WI38 (cell line): ENCODE results near the gene AP3B2.

ENCODE experiments used
- H3K4me3 ChIP-seq: 2 replicates; pipeline ENCODE4 v1.5.1; 2011; ENCODE audit warnings: low read depth, mild to moderate bottlenecking, control low read depth, low read length
- TF ChIP-seq, protein P1 (sequence below): IDR thresholded peaks from 2 replicates; pipeline ENCODE4 v1.5.1; 2012; ENCODE audit warnings: low read depth, mild to moderate bottlenecking, control low read depth, low read length

The AP3B2 gene

DNA sequence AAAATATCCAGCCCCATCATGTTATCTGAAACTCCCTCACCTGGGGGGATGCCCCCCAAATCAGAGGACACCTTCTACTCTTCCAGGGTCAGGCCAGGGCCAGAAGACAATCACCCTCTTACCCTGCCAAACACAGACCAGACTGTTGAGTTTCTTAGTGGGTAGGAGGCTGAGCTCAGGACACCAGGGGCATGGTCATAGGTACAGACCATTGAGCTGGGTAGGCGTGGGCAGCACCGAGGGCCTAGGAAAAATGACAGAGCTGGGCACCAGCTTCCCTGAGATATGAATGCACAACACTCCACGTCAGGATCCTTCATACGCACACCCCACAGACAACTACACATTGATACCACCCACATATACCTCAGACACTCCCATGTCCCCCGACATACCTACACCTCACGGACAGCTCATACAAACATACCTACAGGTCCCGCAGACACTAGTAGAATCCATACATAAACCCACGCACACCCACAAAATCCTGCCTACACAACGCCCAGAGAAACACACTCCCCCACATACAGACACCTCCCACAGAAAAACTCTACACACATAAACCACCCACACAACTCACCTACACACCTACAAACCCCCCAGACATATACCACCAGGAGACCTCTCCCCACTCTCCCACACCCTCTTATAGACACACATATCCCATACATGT is 11.8 kb downstream of the AP3B2 start:
- no peak overlapping the region for H3K4me3 ChIP-seq
- TF ChIP-seq, protein P1, sequence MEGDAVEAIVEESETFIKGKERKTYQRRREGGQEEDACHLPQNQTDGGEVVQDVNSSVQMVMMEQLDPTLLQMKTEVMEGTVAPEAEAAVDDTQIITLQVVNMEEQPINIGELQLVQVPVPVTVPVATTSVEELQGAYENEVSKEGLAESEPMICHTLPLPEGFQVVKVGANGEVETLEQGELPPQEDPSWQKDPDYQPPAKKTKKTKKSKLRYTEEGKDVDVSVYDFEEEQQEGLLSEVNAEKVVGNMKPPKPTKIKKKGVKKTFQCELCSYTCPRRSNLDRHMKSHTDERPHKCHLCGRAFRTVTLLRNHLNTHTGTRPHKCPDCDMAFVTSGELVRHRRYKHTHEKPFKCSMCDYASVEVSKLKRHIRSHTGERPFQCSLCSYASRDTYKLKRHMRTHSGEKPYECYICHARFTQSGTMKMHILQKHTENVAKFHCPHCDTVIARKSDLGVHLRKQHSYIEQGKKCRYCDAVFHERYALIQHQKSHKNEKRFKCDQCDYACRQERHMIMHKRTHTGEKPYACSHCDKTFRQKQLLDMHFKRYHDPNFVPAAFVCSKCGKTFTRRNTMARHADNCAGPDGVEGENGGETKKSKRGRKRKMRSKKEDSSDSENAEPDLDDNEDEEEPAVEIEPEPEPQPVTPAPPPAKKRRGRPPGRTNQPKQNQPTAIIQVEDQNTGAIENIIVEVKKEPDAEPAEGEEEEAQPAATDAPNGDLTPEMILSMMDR, result no peak

DNA sequence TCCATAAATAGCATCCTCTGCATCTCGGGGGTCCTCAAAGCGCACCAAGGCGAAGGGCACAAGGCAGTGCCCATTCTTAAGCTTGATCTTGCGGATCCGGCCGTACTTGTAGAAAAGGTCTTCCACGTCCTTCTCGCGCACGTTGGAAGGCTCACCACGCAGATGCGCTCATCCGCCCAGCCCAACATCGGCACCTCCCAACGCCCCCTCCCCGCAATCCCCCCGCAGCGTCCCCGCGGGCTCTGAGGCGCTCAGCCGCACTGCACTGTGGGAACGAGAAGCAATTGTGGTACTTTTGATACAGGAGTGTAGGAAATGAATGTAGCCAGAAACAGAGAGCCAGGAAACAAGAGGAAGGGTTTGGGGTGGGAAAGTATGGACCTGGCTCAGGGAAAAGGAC is 17.5 kb downstream of the AP3B2 start:
- no peak overlapping the region for H3K4me3 ChIP-seq
- TF ChIP-seq, protein P1, result no peak

DNA sequence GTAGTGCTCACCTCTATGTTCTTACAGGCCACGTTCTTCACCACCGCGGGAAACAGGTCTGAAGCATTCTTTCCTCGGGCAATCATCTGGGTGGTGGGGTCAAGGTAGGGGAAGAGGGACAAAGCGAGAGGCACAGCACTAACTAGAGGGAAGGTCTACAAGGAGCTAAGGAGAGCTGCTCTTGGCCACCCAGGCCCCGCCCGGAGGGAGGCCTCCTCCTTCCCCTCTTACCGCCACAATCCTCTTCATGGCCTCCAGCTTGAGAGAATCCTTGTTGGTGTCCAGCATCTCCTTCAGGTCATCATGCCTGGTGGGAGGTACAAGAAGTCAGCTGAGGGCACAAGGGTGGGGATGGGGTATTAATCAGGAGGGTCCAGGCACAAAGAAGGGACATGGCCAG is 20.5 kb downstream of the AP3B2 start:
- no peak overlapping the region for H3K4me3 ChIP-seq
- TF ChIP-seq, protein P1, result no peak

DNA sequence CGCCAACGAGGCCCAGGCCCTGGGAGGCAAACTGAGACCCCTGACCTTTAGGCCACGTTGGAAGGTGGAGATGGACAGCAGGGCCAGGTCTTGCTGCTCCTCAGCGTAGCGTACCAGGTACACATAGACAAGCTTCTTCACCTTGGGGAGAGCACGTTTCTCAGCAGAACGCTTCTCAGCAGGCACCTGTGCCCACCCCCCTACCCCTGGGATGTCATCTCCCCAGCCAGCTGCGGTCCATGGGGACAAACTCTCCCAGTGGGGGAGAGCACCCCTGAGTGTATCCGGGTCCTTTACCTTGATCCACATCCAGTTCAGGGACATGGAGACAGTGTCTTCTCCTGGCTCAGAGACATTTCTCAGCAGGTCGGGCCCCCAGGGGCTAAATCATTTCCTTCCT is 21.0 kb downstream of the AP3B2 start:
- TF ChIP-seq, protein P1, result no peak
- H3K4me3 ChIP-seq, result no peak overlapping the region

- TF ChIP-seq, protein P1, result no peak
Measured at GRCh38 chr15:82681371-82681770, 28.3 kb downstream of the AP3B2 start.

DNA sequence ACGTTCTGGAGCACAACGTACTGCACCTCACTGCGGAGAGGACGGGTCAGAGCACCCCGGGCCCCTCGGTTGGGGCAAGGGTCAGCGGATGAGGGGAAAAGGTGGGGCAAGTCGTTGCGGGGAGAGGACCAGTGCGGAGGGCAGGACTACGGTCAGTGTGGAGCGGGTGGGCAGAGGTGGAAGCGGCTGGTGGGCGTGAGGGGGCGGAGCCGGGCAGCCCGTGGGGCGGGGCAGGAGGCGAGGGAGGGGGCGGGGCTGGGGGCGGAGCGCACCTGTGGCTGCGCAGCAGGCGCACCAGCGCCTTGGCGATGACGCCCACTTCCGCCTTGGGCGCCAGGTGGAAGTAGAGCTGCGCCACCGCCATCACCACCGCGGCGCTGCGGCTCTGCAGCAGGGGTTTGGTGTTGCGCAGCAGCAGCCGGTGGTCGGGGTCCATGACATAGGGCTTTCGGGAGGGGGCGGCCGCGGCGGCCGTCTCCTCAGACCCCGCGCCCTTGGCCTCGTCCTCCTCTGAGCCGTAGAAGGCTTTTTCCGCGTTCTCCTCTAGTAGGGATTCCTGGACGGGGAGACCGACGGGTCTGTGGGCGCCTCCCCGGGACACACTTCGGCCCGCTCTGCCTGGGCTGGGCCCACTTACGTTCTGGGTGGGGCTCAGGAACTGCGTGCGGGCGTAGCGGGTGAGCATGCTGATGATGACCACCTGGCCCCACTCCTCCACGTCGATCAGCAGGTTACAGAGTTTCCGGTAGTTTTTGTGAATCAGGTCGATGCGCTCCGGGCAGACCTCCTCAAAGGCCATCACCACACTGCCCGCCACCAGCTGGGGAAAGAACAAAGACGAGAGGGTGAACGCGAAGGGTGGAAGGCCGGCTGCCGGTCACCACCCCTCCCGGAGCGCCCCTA is 29.2 kb downstream of the AP3B2 start:
- no peak overlapping the region for H3K4me3 ChIP-seq
- TF ChIP-seq, protein P1, result no peak

More at GRCh38 chr15:82681371-82681770, 28.3 kb downstream of the AP3B2 start:
- H3K4me3 ChIP-seq, result no peak overlapping the region
